SJSA1 (cell line): ENCODE data around the gene NR5A1. TPM values are rescaled to one million over a fixed set of nuclear protein-coding genes. Genes with fewer than 3 reads are reported as not detected.

ENCODE experiments used
- DNase-seq, 2 experiments: peaks; one replicate each; pipeline ENCODE4 v3.0.0-alpha.2; 2015 to 2020; ENCODE audit warnings: low spot score in 2 of 2, low read depth in 1 of 2
- H3K27ac ChIP-seq: fragments of 250-450 bp; sonication (Bioruptor Pico); 2 replicates; pipeline ENCODE4 v1.5.1; 2020; ENCODE audit warnings: mild to moderate bottlenecking, moderate library complexity
- H3K27me3 ChIP-seq: fragments of 250-450 bp; sonication (Bioruptor Pico); replicated peaks from 2 replicates; pipeline ENCODE4 v1.5.1; 2020; ENCODE audit warnings: mild to moderate bottlenecking, moderate library complexity
- H3K36me3 ChIP-seq: fragments of 250-450 bp; sonication (Bioruptor Pico); 2 replicates; pipeline ENCODE4 v1.5.1; 2020; ENCODE audit warnings: mild to moderate bottlenecking
- H3K4me1 ChIP-seq: fragments of 250-450 bp; sonication (Bioruptor Pico); replicated peaks from 2 replicates; pipeline ENCODE4 v1.6.1; 2021; ENCODE audit warnings: mild to moderate bottlenecking
- H3K4me3 ChIP-seq: fragments of 250-450 bp; sonication (Bioruptor Pico); 2 replicates; pipeline ENCODE4 v1.5.1; 2020; ENCODE audit warnings: mild to moderate bottlenecking
- H3K9me3 ChIP-seq: fragments of 250-450 bp; sonication (Bioruptor Pico); replicated peaks from 2 replicates; pipeline ENCODE4 v1.5.1; 2020; ENCODE audit warnings: mild to moderate bottlenecking
- total RNA-seq: library from RNA; depleted of rRNA; stranded (reverse); fragments of >200 nt; shearing (Covaris generic); gene quantifications from 2 replicates; pipeline ENCODE4 v1.2.3, GENCODE V29; 2014

NR5A1 gene
- total RNA-seq, 1 experiment from 2014 or later: not detected

DNA sequence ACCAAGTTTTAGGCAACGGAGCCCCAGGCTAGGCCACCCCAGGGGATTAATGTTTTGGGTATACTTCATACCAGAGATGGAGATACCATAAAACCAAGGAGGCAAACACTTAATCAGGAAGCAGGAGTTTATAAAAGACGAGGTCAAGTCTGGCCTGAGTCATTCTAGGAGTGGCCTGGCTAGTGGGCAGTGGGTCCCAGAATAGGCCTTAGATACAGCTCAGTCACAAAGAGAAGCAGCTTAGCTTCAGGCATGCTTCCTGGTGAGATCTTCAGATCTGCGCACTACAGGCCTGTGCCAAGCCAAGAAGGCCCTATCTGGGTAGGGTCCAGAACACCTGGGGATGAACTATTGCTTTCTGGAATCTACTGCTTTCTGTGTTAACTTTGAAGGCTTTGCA is 20.6 kb upstream of the NR5A1 start:
- peak overlapping the region; percentile 29; the same call in 1 of the 2 replicates for H3K27ac ChIP-seq
- no peaks in the 10 kb centered on the region for H3K27me3 ChIP-seq
- H3K4me3 ChIP-seq: no peak overlapping the region
- H3K4me1 ChIP-seq: peaks cover 20% of the 10 kb centered on the region
- H3K36me3 ChIP-seq: no peaks in the 10 kb centered on the region
- DNase-seq: peak in 1 of 2 experiments; percentile 34
- no peaks in the 10 kb centered on the region for H3K9me3 ChIP-seq

DNA sequence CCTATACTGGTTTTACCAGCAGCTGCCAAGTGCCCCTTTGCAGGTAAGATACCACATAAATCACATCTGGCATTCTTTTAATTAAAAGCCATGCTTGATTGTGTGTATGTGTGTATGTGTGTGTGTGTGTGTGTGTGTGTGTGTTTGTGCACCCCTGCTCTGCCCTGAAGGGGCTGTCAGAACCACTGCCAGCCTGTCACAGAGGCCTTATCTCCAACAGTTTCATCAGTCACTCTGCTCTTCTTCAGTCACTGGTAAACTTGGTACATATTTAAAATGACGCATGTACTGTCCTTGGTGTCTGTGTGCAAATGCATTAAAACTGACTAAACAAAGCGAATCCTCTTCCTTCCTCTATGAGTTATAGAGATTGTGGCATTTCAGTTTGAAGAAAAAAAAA is 19.0 kb upstream of the NR5A1 start:
- Histone ChIP-seq H3K36me3 (no peaks in the 10 kb centered on the region), H3K27ac (no peak overlapping the region), H3K4me3 (no peak overlapping the region), H3K27me3 (no peaks in the 10 kb centered on the region), H3K9me3 (no peaks in the 10 kb centered on the region), H3K4me1 (peaks cover 34% of the 10 kb centered on the region)
- DNase-seq: no peak

GRCh38 chr9:124522121-124523098 is 15.2 kb upstream of the NR5A1 start:
- peak; percentile 90 to 92 for DNase-seq
- H3K9me3 ChIP-seq: no peaks in the 10 kb centered on the region
- H3K27ac ChIP-seq: peak overlapping the region; percentile 78
- no peaks in the 10 kb centered on the region for H3K36me3 ChIP-seq
- peaks cover 27% of the 10 kb centered on the region for H3K4me1 ChIP-seq
- no peaks in the 10 kb centered on the region for H3K27me3 ChIP-seq
- no peak overlapping the region for H3K4me3 ChIP-seq

- Histone ChIP-seq H3K36me3 (no peaks in the 10 kb centered on the region), H3K4me1 (peaks cover 24% of the 10 kb centered on the region), H3K27ac (no peak overlapping the region), H3K9me3 (no peaks in the 10 kb centered on the region), H3K27me3 (no peaks in the 10 kb centered on the region), H3K4me3 (no peak overlapping the region)
- DNase-seq: no peak
These were observed 13.9 kb upstream of the NR5A1 start for GRCh38 chr9:124521142-124521541.

- DNase-seq: no peak
- no peak overlapping the region for H3K27ac ChIP-seq
- H3K4me1 ChIP-seq: peaks cover 24% of the 10 kb centered on the region
- no peak overlapping the region for H3K4me3 ChIP-seq
- H3K27me3 ChIP-seq: no peaks in the 10 kb centered on the region
- no peaks in the 10 kb centered on the region for H3K36me3 ChIP-seq
- no peaks in the 10 kb centered on the region for H3K9me3 ChIP-seq
These were observed 13.0 kb upstream of the NR5A1 start for GRCh38 chr9:124520206-124520596.

DNA sequence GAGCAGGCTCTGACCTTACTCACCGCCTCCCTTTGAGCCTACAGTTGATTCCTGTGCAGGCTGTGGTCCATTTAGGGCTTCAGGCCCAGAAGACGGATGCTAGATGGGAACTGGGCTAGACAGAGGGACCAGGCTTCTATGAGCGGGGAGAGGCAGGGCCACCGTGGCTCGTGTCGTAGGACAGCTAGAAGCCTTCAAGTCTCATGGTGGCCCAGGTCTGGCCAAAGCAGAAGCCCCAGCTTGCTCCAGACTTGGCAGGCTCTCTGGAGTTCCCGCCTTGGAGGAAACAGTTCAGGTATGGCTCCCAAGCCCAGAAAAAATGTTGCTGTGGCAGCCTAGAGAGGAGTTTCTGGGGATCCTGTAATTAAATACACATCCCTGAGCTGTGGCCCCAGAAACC is 10.9 kb upstream of the NR5A1 start:
- Histone ChIP-seq H3K36me3 (no peaks in the 10 kb centered on the region), H3K27me3 (no peaks in the 10 kb centered on the region), H3K27ac (no peak overlapping the region), H3K4me3 (no peak overlapping the region), H3K9me3 (no peaks in the 10 kb centered on the region), H3K4me1 (peaks cover 27% of the 10 kb centered on the region)
- DNase-seq: no peak

DNA sequence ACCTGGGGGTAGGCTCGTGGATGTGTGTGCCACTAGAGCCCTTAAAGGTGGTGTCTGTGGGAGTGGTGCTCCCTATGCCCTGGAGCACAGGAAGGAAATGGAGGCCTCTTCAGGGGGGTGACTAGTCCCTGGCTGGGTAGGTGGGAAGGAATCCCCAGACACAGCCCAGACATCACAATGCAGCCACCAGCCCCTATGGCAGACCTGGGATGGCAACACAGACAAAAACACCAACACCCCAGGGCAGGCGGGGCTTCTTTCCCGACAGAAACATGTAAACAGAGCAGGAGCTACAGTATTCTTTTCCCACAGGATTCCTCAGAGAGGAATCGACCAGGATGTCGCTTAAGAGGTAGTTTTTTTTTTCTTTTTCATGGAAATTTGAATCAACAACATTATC is 10.4 kb upstream of the NR5A1 start:
- Histone ChIP-seq H3K27ac (no peak overlapping the region), H3K27me3 (no peaks in the 10 kb centered on the region)

DNA sequence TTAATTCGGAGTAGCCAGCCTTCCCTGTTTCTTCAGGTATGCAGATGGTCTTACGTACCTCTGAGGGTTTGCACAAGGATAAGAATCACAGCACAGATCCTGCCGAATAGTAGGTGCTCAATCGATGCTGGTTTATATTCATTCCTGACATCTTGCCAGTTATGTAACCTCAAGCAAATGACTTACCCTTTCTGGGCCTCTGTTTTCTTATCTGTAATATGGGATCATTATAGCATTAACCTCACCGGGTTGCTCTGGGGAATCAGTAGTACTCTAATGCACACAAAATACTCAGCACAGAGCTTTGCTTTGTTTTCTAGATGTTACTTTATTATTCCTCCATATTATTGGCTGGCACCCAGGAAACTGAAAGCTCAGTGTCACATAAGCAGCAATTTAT is 7.7 kb upstream of the NR5A1 start:
- no peaks in the 10 kb centered on the region for H3K36me3 ChIP-seq
- H3K27me3 ChIP-seq: no peaks in the 10 kb centered on the region
- H3K4me1 ChIP-seq: peaks cover 29% of the 10 kb centered on the region
- DNase-seq: no peak
- H3K9me3 ChIP-seq: no peaks in the 10 kb centered on the region
- no peak overlapping the region for H3K4me3 ChIP-seq
- no peak overlapping the region for H3K27ac ChIP-seq

More for the DNA sequence above, 10.4 kb upstream of the NR5A1 start:
- no peak for DNase-seq
- Histone ChIP-seq H3K36me3 (no peaks in the 10 kb centered on the region), H3K4me3 (no peak overlapping the region), H3K4me1 (peaks cover 22% of the 10 kb centered on the region), H3K9me3 (no peaks in the 10 kb centered on the region)

DNA sequence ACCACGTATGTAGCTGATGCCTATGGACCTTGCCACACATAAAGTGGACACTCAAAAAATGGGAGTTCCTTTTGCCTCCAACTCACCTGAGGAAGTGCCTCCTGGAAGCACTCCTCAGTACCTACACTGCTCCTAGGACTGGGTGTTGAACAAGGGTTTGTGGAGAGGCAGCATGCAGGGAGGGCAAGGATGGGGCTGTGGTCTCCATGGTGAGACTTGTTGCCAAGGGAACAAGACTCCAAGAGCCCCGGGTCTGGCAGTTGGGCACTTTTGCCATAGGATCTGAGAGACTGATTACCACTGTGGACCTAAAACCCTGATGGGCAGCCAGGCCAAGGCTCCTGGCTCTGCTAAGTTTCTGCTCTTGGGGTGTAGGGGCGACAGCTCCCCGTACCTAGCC is 6.9 kb upstream of the NR5A1 start:
- DNase-seq: no peak
- Histone ChIP-seq H3K9me3 (no peaks in the 10 kb centered on the region), H3K36me3 (no peaks in the 10 kb centered on the region), H3K27ac (no peak overlapping the region), H3K27me3 (no peaks in the 10 kb centered on the region), H3K4me1 (peaks cover 29% of the 10 kb centered on the region), H3K4me3 (no peak overlapping the region)

DNA sequence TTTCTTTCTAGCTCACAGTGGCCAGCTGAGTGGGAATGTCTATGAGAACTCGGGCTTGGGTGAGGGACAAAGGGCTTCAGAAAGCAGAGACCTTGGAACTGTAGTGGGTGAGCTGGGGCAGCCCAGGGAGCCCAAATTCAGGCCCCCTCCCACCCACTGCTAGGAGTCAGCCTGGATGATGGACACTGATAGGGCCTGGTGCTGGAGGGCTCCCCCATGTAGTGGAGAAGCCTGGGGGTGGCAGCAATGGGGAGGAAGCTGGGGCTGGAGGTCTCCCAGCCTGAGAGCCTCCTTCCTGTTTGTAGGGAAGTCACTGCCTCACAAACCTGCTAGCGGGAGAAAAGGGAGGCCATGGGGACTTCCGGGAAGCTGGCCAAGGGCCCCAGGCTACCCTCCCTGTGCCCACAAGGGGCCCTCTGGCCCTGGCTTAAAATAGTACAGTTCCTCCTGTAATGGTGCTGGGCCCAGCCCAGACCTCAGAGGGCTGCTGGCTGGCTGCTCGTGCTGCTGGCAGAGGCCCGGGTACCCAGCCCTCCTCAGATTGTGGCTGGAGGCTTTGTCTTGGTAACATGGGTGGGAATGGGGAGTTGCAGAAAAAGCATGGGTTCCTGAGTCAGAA is 6.3 kb upstream of the NR5A1 start:
- DNase-seq: no peak
- Histone ChIP-seq H3K9me3 (no peaks in the 10 kb centered on the region), H3K36me3 (no peaks in the 10 kb centered on the region), H3K27ac (no peak overlapping the region), H3K4me3 (no peak overlapping the region), H3K4me1 (peaks cover 29% of the 10 kb centered on the region), H3K27me3 (no peaks in the 10 kb centered on the region)

DNA sequence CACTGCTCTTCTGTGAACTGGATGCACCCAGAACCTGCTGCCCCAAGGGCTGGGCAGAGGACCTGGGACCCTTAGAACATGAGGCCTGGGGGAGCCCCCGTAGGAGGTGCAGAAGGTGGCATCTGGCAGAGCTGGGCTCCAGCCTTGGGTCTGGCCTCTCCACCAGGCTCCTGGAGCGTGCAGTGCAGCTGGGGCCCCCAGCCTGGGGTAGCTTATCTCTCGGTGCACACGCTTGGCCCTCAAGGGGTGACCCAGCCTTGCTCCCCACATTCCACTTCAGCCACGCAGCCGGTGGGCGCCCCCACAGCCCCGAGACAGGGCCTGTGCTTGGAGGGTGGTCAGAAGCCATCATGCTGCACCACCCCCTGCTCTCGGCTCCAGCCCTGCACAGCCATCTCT is 5.6 kb upstream of the NR5A1 start:
- DNase-seq: no peak
- Histone ChIP-seq H3K4me1 (peaks cover 26% of the 10 kb centered on the region), H3K4me3 (no peak overlapping the region), H3K27me3 (no peaks in the 10 kb centered on the region), H3K36me3 (no peaks in the 10 kb centered on the region), H3K27ac (no peak overlapping the region), H3K9me3 (no peaks in the 10 kb centered on the region)

DNA sequence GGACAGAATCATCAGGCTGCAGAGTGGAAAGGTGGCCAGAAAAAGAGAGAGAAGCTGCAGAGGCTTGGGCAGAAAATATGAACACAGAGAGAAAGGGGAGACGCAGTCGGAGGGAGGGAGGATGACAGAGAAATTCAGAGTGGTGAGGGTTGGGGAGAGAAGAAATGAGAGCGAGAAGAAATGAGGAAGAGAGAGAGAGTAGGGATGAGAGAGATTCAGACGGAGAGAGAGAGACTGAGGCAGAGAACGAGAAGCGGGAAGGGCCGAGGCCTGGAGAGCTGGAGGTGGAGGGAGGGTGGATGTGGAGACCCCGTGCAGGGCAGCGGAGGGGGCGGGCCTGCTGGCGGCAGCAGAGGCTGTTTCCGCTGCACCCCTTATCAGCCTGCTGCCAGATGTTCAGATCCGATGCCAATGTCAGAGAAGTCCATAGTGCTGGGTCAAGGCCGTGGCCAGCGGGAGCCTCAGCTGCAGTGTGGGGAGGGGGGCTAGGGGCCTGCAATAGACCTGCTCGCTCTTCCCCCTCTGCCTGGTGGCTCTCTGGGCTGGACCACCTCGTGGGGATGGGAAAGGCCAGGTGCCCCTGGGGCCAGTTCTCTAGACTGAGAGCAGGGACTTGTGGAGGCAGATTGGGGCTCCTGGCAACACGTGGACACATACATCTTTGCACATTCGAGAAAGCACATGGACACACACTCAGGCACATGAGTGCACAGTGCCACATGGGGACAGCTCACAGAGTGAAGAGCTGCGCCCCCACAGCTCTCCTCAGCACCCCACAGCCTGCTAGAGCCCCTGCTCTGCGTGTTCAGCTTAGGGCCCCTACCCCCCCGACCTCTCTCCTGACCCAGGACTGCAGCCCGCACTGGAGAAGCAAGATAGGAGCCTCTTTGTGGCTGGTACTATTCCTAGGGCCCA is 4.9 kb upstream of the NR5A1 start:
- Histone ChIP-seq H3K9me3 (no peaks in the 10 kb centered on the region), H3K27me3 (no peaks in the 10 kb centered on the region), H3K36me3 (no peaks in the 10 kb centered on the region), H3K27ac (peak overlapping the region; percentile 52), H3K4me1 (peaks cover 26% of the 10 kb centered on the region), H3K4me3 (no peak overlapping the region)
- no peak for DNase-seq

GRCh38 chr9:124511426-124511840 is 4.2 kb upstream of the NR5A1 start:
- peaks cover 26% of the 10 kb centered on the region for H3K4me1 ChIP-seq
- no peaks in the 10 kb centered on the region for H3K36me3 ChIP-seq
- no peaks in the 10 kb centered on the region for H3K27me3 ChIP-seq
- H3K27ac ChIP-seq: peak overlapping the region; percentile 52
- H3K9me3 ChIP-seq: no peaks in the 10 kb centered on the region
- DNase-seq: peak; percentile 62 to 69
- no peak overlapping the region for H3K4me3 ChIP-seq
